Mononuclear cell (primary cell): ENCODE measurements around the gene GRHPR. TPM values are rescaled to one million over a fixed set of nuclear protein-coding genes. Genes with fewer than 3 reads are reported as not detected.
"Not testable (repeated sequence)": the region's sequence is repeated elsewhere in the genome, so short reads cannot be mapped to it uniquely, and the experiment has no call there.

Source experiments
- H3K27me3 ChIP-seq: 2 replicates; pipeline ENCODE4 v1.6.0; 2011; ENCODE audit warnings: low read length, control low read depth; ENCODE audit not compliant: insufficient read depth
- H3K4me1 ChIP-seq: 2 replicates; pipeline ENCODE4 v1.5.1; 2011; ENCODE audit warnings: mild to moderate bottlenecking, low read length, control low read depth; ENCODE audit not compliant: insufficient read depth
- H3K4me3 ChIP-seq: 2 replicates; pipeline ENCODE4 v1.5.1; 2011; ENCODE audit warnings: mild to moderate bottlenecking, low read length, moderate library complexity
- H3K9me3 ChIP-seq: 2 replicates; pipeline ENCODE4 v1.5.1; 2011; ENCODE audit warnings: low read depth, mild to moderate bottlenecking, control low read depth, low read length
- total RNA-seq: library from RNA; depleted of rRNA; stranded (reverse); fragments of >200 nt; gene quantifications from one replicate; pipeline ENCODE4 v1.2.3, GENCODE V29; 2012

Gene GRHPR
- total RNA-seq, 1 donor: 56.4 TPM

DNA sequence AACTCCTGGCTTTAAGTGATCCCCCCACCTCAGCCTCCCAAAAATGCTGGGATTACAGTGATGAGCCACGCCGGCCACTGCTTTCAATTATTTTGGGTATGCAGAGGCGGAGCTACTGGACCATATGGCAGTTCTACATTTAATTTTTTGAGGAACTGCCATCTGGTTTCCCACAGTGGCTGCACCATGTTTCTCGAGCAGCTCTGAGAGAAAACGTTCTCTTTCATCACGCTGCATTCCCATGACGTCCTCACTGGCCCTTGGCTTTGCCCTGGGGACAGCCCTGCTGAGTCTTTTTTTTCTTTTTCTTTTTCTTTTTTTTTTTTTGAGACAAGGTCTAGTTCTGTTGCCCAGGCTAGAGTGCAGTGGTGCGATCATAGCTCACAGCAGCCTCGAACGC, 35.5 kb upstream of the GRHPR start:
- Histone ChIP-seq H3K27me3 (no peaks in the 10 kb centered on the region), H3K4me1 (peaks cover 17% of the 10 kb centered on the region), H3K4me3 (no peak overlapping the region), H3K9me3 (no peaks in the 10 kb centered on the region)

- H3K27me3 ChIP-seq: no peaks in the 10 kb centered on the region
- H3K9me3 ChIP-seq: no peaks in the 10 kb centered on the region
- H3K4me1 ChIP-seq: no peaks in the 10 kb centered on the region
- H3K4me3 ChIP-seq: no peak overlapping the region
These were observed 31.7 kb upstream of the GRHPR start for GRCh38 chr9:37390759-37391158.

GRCh38 chr9:37392272-37392671, 30.2 kb upstream of the GRHPR start:
- Histone ChIP-seq H3K4me1 (no peaks in the 10 kb centered on the region), H3K4me3 (no peak overlapping the region), H3K9me3 (no peaks in the 10 kb centered on the region), H3K27me3 (no peaks in the 10 kb centered on the region)

DNA sequence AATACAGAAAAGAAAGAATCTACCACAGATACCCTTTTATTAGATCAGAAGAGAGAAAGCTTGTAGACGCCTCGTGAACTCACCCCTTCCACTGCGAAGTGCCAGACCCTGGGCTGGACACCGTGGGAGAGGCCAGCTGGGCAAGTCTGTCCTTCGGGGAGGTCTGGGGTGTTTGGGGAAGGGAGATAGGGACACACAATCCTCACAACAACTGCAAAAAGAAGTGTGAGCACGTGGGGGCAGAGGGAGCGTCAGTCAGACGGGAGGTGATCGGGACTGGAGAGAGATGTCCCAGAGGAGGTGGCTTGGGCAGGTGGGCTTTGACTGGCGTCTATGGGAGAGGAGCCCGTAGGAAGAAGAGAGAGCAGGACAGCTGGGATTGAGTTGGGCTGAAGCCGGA, 27.3 kb upstream of the GRHPR start:
- Histone ChIP-seq H3K9me3 (no peaks in the 10 kb centered on the region), H3K4me3 (no peak overlapping the region), H3K4me1 (peaks cover 7% of the 10 kb centered on the region), H3K27me3 (no peaks in the 10 kb centered on the region)

GRCh38 chr9:37395663-37396062, 26.8 kb upstream of the GRHPR start:
- Histone ChIP-seq H3K9me3 (no peaks in the 10 kb centered on the region), H3K27me3 (no peaks in the 10 kb centered on the region), H3K4me3 (no peak overlapping the region), H3K4me1 (peaks cover 7% of the 10 kb centered on the region)

DNA sequence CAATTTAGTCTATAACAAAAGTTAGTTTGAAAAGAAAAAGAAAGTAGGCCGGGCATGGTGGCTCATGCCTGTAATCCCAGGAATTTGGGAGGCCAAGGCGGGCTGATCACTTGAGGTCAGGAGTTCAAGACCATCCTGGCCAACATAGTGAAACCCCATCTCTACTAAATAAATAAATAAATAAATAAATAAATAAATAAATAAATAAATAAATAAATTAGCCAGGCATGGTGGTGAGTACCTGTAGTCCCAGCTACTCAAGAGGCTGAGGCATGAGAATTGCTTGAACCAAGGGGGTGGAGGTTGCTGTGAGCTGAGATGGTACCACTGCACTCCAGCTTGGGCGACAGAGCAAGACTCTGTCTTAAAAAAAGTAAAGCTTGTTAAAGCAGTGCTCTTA, 24.5 kb upstream of the GRHPR start:
- H3K4me3 ChIP-seq, H3K9me3 ChIP-seq, H3K4me1 ChIP-seq, H3K27me3 ChIP-seq: not testable (repeated sequence)

DNA sequence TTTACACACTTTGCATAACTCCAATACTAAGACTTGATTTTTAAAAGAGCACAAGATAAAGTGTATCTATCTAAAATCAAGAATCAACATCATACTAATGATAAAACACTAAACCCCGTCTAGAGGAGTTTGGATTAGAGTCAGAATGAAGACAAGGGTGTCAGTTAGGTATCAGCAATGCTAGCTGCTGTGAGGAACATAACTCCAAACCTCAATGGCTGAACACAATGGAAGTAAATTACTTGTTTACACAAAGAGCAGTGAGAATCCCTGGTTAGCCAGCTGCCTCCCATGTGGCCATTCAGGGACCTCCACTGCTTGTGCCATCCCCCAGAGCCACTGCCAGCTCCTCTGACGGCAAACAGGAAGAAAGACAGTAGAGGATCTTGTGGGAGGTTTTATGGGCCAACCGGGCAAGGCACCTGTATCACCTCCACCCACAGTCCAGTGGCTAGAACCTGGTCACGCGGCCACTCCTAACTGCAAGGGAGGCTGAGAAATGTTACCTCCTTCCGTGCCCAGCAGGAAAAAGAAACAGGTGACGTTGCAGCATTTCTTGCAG, 24.0 kb upstream of the GRHPR start:
- H3K9me3 ChIP-seq: no peaks in the 10 kb centered on the region
- H3K4me3 ChIP-seq: no peak overlapping the region
- H3K4me1 ChIP-seq: peaks cover 7% of the 10 kb centered on the region
- no peaks in the 10 kb centered on the region for H3K27me3 ChIP-seq

- Histone ChIP-seq H3K27me3 (no peaks in the 10 kb centered on the region), H3K9me3 (no peaks in the 10 kb centered on the region), H3K4me1 (peaks cover 7% of the 10 kb centered on the region), H3K4me3 (no peak overlapping the region)
These were observed 23.2 kb upstream of the GRHPR start for GRCh38 chr9:37399336-37399735.

- Histone ChIP-seq H3K4me3 (no peak overlapping the region), H3K4me1 (peaks cover 15% of the 10 kb centered on the region), H3K27me3 (no peaks in the 10 kb centered on the region), H3K9me3 (no peaks in the 10 kb centered on the region)
These were observed 17.9 kb upstream of the GRHPR start for GRCh38 chr9:37404590-37404989.

GRCh38 chr9:37405350-37405749, 17.1 kb upstream of the GRHPR start:
- H3K4me1 ChIP-seq: peaks cover 23% of the 10 kb centered on the region
- no peaks in the 10 kb centered on the region for H3K9me3 ChIP-seq
- no peak overlapping the region for H3K4me3 ChIP-seq
- no peaks in the 10 kb centered on the region for H3K27me3 ChIP-seq

DNA sequence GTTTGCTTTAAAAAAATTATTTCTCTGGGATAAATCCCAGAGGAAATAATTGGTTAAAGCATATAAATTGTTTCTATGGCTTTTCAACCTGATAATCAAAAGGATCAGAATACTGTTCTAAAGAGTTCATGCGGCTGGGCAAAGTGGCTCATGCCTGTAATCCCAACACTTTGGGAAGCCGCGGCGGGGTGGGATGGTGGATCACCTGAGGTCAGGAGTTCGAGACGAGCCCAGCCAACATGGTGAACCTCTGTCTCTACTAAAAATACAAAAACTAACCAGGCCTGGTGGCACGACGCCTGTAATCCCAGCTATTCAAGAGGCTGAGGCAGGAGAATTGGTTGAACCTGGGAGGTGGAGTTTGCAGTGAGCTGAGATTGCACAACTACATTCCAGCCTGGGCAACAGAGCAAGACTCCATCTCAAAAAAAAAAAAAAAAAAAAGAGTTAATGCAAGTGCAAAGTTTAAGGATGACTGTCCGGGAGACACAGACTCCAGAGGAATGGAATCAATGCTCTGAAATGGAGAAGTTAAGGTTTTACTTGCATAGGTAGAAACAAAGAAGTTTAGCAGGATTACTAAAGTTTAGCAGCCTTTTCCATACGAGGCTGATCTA, 16.6 kb upstream of the GRHPR start:
- peaks cover 28% of the 10 kb centered on the region for H3K4me1 ChIP-seq
- H3K27me3 ChIP-seq: no peaks in the 10 kb centered on the region
- no peak overlapping the region for H3K4me3 ChIP-seq
- H3K9me3 ChIP-seq: no peaks in the 10 kb centered on the region

DNA sequence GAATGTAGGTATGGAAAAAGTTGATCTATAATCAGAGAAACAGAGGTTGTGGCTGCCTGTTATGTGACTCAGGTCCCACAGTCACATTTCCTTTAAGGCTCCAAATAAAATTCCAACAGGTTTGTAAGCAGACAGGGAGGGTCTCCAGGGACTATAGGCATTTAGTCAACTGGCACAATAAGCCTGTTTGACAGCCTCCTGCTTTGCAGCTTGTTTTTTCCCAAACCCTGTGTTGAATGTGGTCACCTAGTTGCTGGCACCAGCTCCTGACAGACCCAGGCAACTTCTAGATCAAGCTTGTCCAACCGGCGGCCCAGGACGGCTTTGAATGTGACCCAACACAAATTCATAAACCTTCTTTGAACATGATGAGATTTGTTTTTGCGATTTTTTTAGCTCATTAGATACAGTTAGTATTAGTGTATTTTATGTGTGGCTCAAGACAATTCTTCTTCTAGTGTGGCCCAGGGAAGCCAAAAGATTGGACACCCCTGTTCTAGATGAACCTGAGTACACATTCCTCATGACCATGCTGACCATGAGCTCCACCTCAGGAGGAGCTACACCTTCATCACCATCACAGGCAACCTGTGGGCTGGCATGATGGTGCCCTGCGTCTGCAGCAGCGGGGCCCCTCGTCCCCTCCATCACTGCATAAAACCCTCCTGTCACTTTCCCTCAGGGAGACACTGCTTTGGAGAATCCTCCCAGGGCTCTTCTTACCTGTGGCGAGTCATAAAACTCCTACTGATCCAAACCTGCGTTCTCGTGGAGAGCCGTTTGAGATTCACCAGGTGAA, 15.7 kb upstream of the GRHPR start:
- Histone ChIP-seq H3K4me1 (peaks cover 37% of the 10 kb centered on the region), H3K9me3 (no peaks in the 10 kb centered on the region), H3K27me3 (no peaks in the 10 kb centered on the region), H3K4me3 (no peak overlapping the region)

- Histone ChIP-seq H3K4me3 (no peak overlapping the region), H3K4me1 (peaks cover 41% of the 10 kb centered on the region), H3K9me3 (no peaks in the 10 kb centered on the region), H3K27me3 (no peaks in the 10 kb centered on the region)
These were observed 15.0 kb upstream of the GRHPR start for GRCh38 chr9:37407468-37407867.

- no peaks in the 10 kb centered on the region for H3K27me3 ChIP-seq
- H3K9me3 ChIP-seq: no peaks in the 10 kb centered on the region
- H3K4me1 ChIP-seq: peaks cover 41% of the 10 kb centered on the region
- H3K4me3 ChIP-seq: no peak overlapping the region
These were observed 13.4 kb upstream of the GRHPR start for GRCh38 chr9:37408933-37409710.

DNA sequence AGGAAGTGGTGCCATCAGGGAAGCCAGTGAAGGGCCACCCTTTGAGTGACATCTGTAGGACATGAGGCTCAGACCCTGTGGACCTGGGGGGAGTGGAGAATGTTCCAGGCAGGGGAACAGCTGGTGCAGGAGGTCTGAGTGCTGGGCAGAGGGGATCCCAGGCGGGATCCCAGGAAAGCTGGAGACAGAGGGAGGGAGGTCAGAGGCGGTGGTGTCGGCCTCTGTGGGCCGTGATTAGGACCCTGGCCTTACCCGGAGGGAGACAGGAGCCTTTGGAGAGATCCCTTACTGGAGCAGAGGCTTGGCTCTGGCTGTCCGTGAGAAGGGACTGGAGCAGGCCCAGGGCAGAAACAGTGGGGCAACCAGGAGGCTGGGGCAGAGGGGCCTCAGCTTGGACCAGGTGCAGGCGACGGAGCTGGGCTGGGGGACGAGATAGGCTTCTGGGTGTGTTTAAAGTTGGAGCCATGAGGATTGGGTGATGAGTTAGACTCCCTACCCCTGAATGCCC, 12.1 kb upstream of the GRHPR start:
- Histone ChIP-seq H3K27me3 (no peaks in the 10 kb centered on the region), H3K4me3 (no peak overlapping the region), H3K9me3 (no peaks in the 10 kb centered on the region), H3K4me1 (peaks cover 46% of the 10 kb centered on the region)
